Trophoblast cell (in vitro differentiated cells and primary cell): Measurements from ENCODE around the gene LRP2.

Experiments
- DNase-seq, 2 donors: peaks; one replicate each; pipeline ENCODE4 v3.0.0-alpha.2; 2016
- H2AFZ ChIP-seq: 2 replicates; pipeline ENCODE4 v1.6.1; 2013; ENCODE audit warnings: low read length, moderate library complexity, mild to moderate bottlenecking; ENCODE audit not compliant: insufficient read depth, poor library complexity
- H2AK5ac ChIP-seq: 2 replicates; pipeline ENCODE4 v1.6.1; 2013; ENCODE audit warnings: mild to moderate bottlenecking, low read length
- H2BK120ac ChIP-seq: 2 replicates; pipeline ENCODE4 v1.6.1; 2013; ENCODE audit warnings: low read length, mild to moderate bottlenecking, moderate library complexity; ENCODE audit not compliant: insufficient read depth, poor library complexity
- H2BK12ac ChIP-seq: 2 replicates; pipeline ENCODE4 v1.6.1; 2013; ENCODE audit warnings: mild to moderate bottlenecking, low read length, moderate library complexity
- H2BK5ac ChIP-seq: 2 replicates; pipeline ENCODE4 v1.6.1; 2013; ENCODE audit warnings: low read length, low read depth, moderate library complexity, mild to moderate bottlenecking; ENCODE audit not compliant: poor library complexity
- H3K14ac ChIP-seq: 2 replicates; pipeline ENCODE4 v1.6.1; 2013; ENCODE audit warnings: mild to moderate bottlenecking, low read length
- H3K18ac ChIP-seq: 2 replicates; pipeline ENCODE4 v1.6.1; 2013; ENCODE audit warnings: mild to moderate bottlenecking, low read length
- H3K23ac ChIP-seq: 2 replicates; pipeline ENCODE4 v1.6.1; 2013; ENCODE audit warnings: low read length
- H3K27ac ChIP-seq: 2 replicates; pipeline ENCODE4 v1.5.1; 2013; ENCODE audit warnings: low read depth, mild to moderate bottlenecking, inconsistent platforms, low read length, moderate library complexity
- H3K27me3 ChIP-seq: 2 replicates; pipeline ENCODE4 v1.6.1; 2013; ENCODE audit warnings: inconsistent platforms, mild to moderate bottlenecking, low read length, moderate library complexity; ENCODE audit not compliant: insufficient read depth
- H3K36me3 ChIP-seq, 2 experiments: 1 replicate in 1 of 2; 2 replicates in 1 of 2; pipeline ENCODE4 v1.6.1; 2013; ENCODE audit warnings: low read length in 2 of 2, mild to moderate bottlenecking in 2 of 2, moderate library complexity in 1 of 2; ENCODE audit not compliant: insufficient read depth in 2 of 2, control insufficient read depth in 1 of 2
- H3K4ac ChIP-seq: 2 replicates; pipeline ENCODE4 v1.6.1; 2013; ENCODE audit warnings: low read depth, mild to moderate bottlenecking, low read length, moderate library complexity
- H3K4me1 ChIP-seq, 2 experiments: 1 replicate in 1 of 2; 2 replicates in 1 of 2; pipeline ENCODE4 v1.6.1; 2013; ENCODE audit warnings: low read length in 2 of 2, mild to moderate bottlenecking in 2 of 2, moderate library complexity in 1 of 2; ENCODE audit not compliant: insufficient read depth in 2 of 2, control insufficient read depth in 1 of 2
- H3K4me2 ChIP-seq: 2 replicates; pipeline ENCODE4 v1.6.1; 2013; ENCODE audit warnings: inconsistent platforms, mild to moderate bottlenecking, low read length, moderate library complexity
- H3K4me3 ChIP-seq: 2 replicates; pipeline ENCODE4 v1.5.1; 2013; ENCODE audit warnings: mild to moderate bottlenecking, low read depth, low read length, inconsistent platforms
- H3K79me1 ChIP-seq: one replicate; pipeline ENCODE4 v1.6.1; 2013; ENCODE audit warnings: low read length
- H3K79me2 ChIP-seq: 2 replicates; pipeline ENCODE4 v1.6.1; 2013; ENCODE audit warnings: low read length, mild to moderate bottlenecking; ENCODE audit not compliant: control insufficient read depth, insufficient read depth, poor library complexity
- H3K9ac ChIP-seq: 2 replicates; pipeline ENCODE4 v1.6.1; 2013; ENCODE audit warnings: mild to moderate bottlenecking, low read length
- H3K9me3 ChIP-seq: 2 replicates; pipeline ENCODE4 v1.6.1; 2013; ENCODE audit warnings: low read depth, mild to moderate bottlenecking, control low read depth, inconsistent platforms, low read length; ENCODE audit not compliant: insufficient read depth
- H4K12ac ChIP-seq: 2 replicates; pipeline ENCODE4 v1.6.1; 2013; ENCODE audit warnings: low read depth, mild to moderate bottlenecking, low read length, moderate library complexity
- H4K8ac ChIP-seq: 2 replicates; pipeline ENCODE4 v1.6.1; 2013; ENCODE audit warnings: low read depth, mild to moderate bottlenecking, low read length, moderate library complexity
- H4K91ac ChIP-seq: one replicate; pipeline ENCODE4 v1.6.1; 2013; ENCODE audit warnings: low read depth, mild to moderate bottlenecking, low read length, moderate library complexity
- WGBS: extraction: QIAGEN DNeasy Blood & Tissue Kit; methylation state at CpG from one replicate; pipeline ENCODE4 v1.1.7; 2013; ENCODE audit warnings: missing lambda C conversion rate; ENCODE audit not compliant: insufficient read length, insufficient coverage; ENCODE audit errors: extremely low coverage; 5-methylcytosine and 5-hydroxymethylcytosine counted together

LRP2 gene

DNA sequence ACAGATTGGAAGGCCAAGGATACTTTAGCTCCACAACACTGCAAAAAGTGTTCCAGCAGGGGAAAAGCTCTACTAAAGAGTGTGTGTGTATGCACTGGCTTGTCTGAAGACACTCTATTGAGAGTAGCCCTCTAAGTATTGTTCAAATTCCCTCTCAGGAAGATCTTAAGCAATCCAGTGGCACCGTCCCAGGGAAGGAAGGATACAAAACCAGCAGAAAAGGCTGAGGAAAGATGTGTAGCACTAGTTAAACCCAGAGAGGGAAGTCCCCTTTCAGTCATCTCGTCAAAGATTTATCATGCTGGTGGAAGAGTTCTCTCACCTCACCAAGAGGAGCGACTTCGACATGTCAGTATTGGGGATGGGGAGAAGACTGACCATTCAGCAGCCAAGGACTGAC is 242.5 kb downstream of the LRP2 start:
- Histone ChIP-seq H3K18ac (no peak overlapping the region), H3K23ac (no peak overlapping the region), H3K36me3 (no peaks in the 10 kb centered on the region), H3K4ac (no peak overlapping the region), H3K9ac (no peak overlapping the region), H3K79me1 (no peaks in the 10 kb centered on the region), H2AFZ (no peak overlapping the region), H3K27ac (no peak overlapping the region), H3K79me2 (no peaks in the 10 kb centered on the region), H3K27me3 (no peaks in the 10 kb centered on the region), H3K4me3 (no peak overlapping the region), H4K8ac (no peak overlapping the region), H4K12ac (no peak overlapping the region), H3K4me1 (no peaks in the 10 kb centered on the region), H3K14ac (no peak overlapping the region), H3K9me3 (peaks cover 2% of the 10 kb centered on the region), H4K91ac (no peak overlapping the region), H2BK12ac (no peak overlapping the region), H2AK5ac (no peak overlapping the region), H2BK120ac (no peak overlapping the region), H3K4me2 (no peak overlapping the region), H2BK5ac (no peak overlapping the region)
- WGBS: no CpG with 5 or more reads among the region's 4 CpGs
- DNase-seq: no peak

DNA sequence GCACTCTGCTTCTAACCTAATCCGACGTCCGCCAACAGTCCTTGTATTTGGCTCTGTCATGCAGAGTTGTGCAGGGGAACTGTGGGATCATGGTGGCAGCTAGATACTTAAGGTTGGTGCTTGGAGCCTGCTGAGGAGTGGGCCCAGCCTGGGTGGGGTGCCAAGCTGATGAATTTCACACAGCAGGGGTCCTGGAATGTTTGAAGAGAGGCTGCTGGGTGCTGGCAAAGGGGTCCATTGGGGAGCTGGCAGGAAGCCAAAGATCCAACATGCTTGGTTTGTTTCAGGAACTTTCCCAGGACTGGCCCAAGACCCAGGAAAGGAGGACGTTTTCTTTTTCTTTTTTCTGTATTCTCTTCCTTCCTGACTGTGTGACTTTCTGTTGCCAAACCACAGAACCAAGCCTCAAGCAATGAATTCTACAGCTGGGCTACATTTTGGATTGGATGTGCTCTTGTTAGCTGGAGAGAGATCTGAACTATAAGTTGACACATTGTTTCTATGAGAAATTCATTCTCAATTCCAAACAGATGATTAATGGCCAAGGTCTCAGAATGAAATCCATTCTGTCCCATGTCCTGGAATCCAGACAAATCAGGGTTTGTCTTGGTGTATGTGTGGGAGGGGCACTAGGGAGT is 243.1 kb downstream of the LRP2 start:
- Histone ChIP-seq H3K4ac (no peak overlapping the region), H2AK5ac (no peak overlapping the region), H4K8ac (no peak overlapping the region), H3K79me1 (no peaks in the 10 kb centered on the region), H2AFZ (no peak overlapping the region), H3K14ac (no peak overlapping the region), H3K4me3 (no peak overlapping the region), H2BK120ac (no peak overlapping the region), H4K12ac (no peak overlapping the region), H2BK5ac (no peak overlapping the region), H3K23ac (no peak overlapping the region), H3K79me2 (no peaks in the 10 kb centered on the region), H3K4me1 (no peaks in the 10 kb centered on the region), H3K36me3 (peaks cover 0 to 2% of the 10 kb centered on the region in 2 experiments), H3K9ac (no peak overlapping the region), H3K27ac (no peak overlapping the region), H4K91ac (no peak overlapping the region), H2BK12ac (no peak overlapping the region), H3K4me2 (no peak overlapping the region), H3K27me3 (no peaks in the 10 kb centered on the region), H3K18ac (no peak overlapping the region), H3K9me3 (peaks cover 4% of the 10 kb centered on the region)
- no peak for DNase-seq
- no CpG with 5 or more reads among the region's 4 CpGs for WGBS

DNA sequence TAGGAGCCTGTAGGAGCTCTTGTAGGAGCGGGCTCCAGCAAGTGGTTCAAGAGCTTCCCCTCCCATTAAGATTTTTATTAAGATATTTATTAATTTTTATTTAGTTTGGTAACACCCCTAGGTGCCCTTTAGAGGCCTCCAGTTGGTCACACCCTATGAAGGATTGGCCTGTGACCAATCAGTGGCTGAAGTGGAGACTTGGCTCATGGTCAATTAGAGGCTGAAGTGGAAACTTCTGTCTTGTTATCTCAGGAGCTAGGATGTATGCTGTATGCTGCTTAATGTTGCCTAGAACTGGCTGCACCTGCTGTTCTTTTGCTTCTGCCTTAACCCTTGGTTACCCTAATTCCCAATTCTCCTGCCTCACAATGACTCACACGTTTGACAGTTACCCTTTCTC is 244.3 kb downstream of the LRP2 start:
- no peak overlapping the region for H2BK120ac ChIP-seq
- H3K18ac ChIP-seq: no peak overlapping the region
- H3K14ac ChIP-seq: no peak overlapping the region
- no peaks in the 10 kb centered on the region for H3K79me1 ChIP-seq
- H2BK5ac ChIP-seq: no peak overlapping the region
- H4K8ac ChIP-seq: no peak overlapping the region
- H3K9ac ChIP-seq: no peak overlapping the region
- no peak overlapping the region for H2AFZ ChIP-seq
- H3K36me3 ChIP-seq: peaks cover 0 to 2% of the 10 kb centered on the region in 2 experiments
- DNase-seq: no peak
- no peaks in the 10 kb centered on the region for H3K4me1 ChIP-seq
- no peaks in the 10 kb centered on the region for H3K79me2 ChIP-seq
- no peak overlapping the region for H3K4me2 ChIP-seq
- H2AK5ac ChIP-seq: no peak overlapping the region
- no peak overlapping the region for H3K4me3 ChIP-seq
- no peak overlapping the region for H3K23ac ChIP-seq
- no peak overlapping the region for H4K12ac ChIP-seq
- no peak overlapping the region for H3K4ac ChIP-seq
- WGBS: no CpG with 5 or more reads among the region's 2 CpGs
- H2BK12ac ChIP-seq: no peak overlapping the region
- H4K91ac ChIP-seq: no peak overlapping the region
- no peaks in the 10 kb centered on the region for H3K27me3 ChIP-seq
- peaks cover 4% of the 10 kb centered on the region for H3K9me3 ChIP-seq
- H3K27ac ChIP-seq: no peak overlapping the region

DNA sequence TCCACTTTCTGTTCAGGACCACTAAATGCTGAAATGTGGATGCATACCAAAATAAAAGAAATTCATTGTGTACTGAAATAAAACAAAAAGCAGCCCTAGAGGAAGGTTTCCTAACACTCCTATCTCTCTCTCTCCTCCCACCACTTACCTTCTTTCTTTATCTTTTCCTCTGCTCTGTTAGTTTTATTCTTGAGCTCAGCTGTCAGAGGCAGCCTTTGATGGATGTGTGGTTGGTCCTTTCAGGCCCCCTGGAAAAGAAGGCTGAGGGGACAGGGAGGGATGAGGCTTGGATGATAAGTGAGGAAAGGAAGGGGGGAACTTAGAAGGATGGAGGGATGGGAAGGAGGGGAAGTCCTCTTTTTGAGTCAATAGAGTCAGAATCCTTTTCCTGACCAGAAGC is 245.3 kb downstream of the LRP2 start:
- Histone ChIP-seq H2AK5ac (no peak overlapping the region), H3K9ac (no peak overlapping the region), H2BK120ac (no peak overlapping the region), H3K9me3 (peaks cover 4% of the 10 kb centered on the region), H3K4me3 (no peak overlapping the region), H3K79me1 (no peaks in the 10 kb centered on the region), H4K12ac (no peak overlapping the region), H4K8ac (no peak overlapping the region), H4K91ac (no peak overlapping the region), H2AFZ (no peak overlapping the region), H3K79me2 (no peaks in the 10 kb centered on the region), H3K18ac (no peak overlapping the region), H2BK5ac (no peak overlapping the region), H3K27ac (no peak overlapping the region), H3K14ac (no peak overlapping the region), H3K4me1 (peaks cover 0 to 4% of the 10 kb centered on the region in 2 experiments), H2BK12ac (no peak overlapping the region), H3K4me2 (no peak overlapping the region), H3K23ac (no peak overlapping the region), H3K36me3 (peaks cover 0 to 2% of the 10 kb centered on the region in 2 experiments), H3K27me3 (no peaks in the 10 kb centered on the region), H3K4ac (no peak overlapping the region)
- DNase-seq: no peak
